CD14-positive monocyte (primary cell): ENCODE measurements around the gene FGF9. TPM values are rescaled to one million over a fixed set of nuclear protein-coding genes. Genes with fewer than 3 reads are reported as not detected.

Experiments used
- DNase-seq, 3 donors: peaks; one replicate each; pipeline ENCODE4 v3.0.0-alpha.2; 2011 to 2022
- H2AFZ ChIP-seq: 2 replicates; pipeline ENCODE4 v1.6.0; 2012; ENCODE audit warnings: mild to moderate bottlenecking, low read depth, low read length, inconsistent platforms; ENCODE audit not compliant: insufficient read depth, poor library complexity, severe bottlenecking
- H3K27ac ChIP-seq, 2 donors: 1 replicate in 1 of 2; 2 replicates in 1 of 2; pipeline ENCODE4 v1.5.1; 2012 to 2013; ENCODE audit warnings: low read length in 2 of 2, control low read depth in 1 of 2, inconsistent platforms in 1 of 2, low read depth in 1 of 2, mild to moderate bottlenecking in 1 of 2
- H3K27me3 ChIP-seq, 2 donors: one replicate each; pipeline versions ENCODE4 v1.6.0 to v1.6.1; 2011 to 2013; ENCODE audit warnings: low read length in 2 of 2; ENCODE audit not compliant: control insufficient read depth in 2 of 2, insufficient read depth in 2 of 2
- H3K36me3 ChIP-seq, 2 donors: replicated peaks in 1 of 2; 1 replicate in 1 of 2; 2 replicates in 1 of 2; pipeline versions ENCODE4 v1.5.1 to v1.6.1; 2012 to 2013; ENCODE audit warnings: low read length in 2 of 2, control low read depth in 1 of 2, inconsistent platforms in 1 of 2, mild to moderate bottlenecking in 1 of 2; ENCODE audit not compliant: insufficient read depth in 2 of 2, control insufficient read depth in 1 of 2
- H3K4me1 ChIP-seq, 2 donors: 1 replicate in 1 of 2; 2 replicates in 1 of 2; pipeline versions ENCODE4 v1.5.1 to v1.6.1; 2012 to 2013; ENCODE audit warnings: low read length in 2 of 2, control low read depth in 1 of 2, inconsistent platforms in 1 of 2, mild to moderate bottlenecking in 1 of 2, moderate library complexity in 1 of 2; ENCODE audit not compliant: insufficient read depth in 2 of 2, control insufficient read depth in 1 of 2
- H3K4me2 ChIP-seq: replicated peaks from 2 replicates; pipeline ENCODE3; 2012; ENCODE audit warnings: low read length, moderate library complexity, mild to moderate bottlenecking; ENCODE audit not compliant: poor library complexity, severe bottlenecking; ENCODE audit errors: extremely low read depth
- H3K4me3 ChIP-seq, 3 experiments: fragments of 200-600 bp in 1 of 3; sonication (generic) in 1 of 3; replicated peaks in 1 of 3; 1 replicate in 2 of 3; 2 replicates in 1 of 3; pipeline ENCODE4 v1.5.1; 2011 to 2013; ENCODE audit warnings: low read length in 3 of 3, mild to moderate bottlenecking in 3 of 3, control low read depth in 2 of 3, low read depth in 2 of 3, inconsistent platforms in 1 of 3, moderate library complexity in 1 of 3
- H3K79me2 ChIP-seq: 2 replicates; pipeline ENCODE4 v1.6.0; 2012; ENCODE audit warnings: mild to moderate bottlenecking, control low read depth, inconsistent platforms, low read length, moderate library complexity; ENCODE audit not compliant: insufficient read depth
- H3K9ac ChIP-seq: 2 replicates; pipeline ENCODE4 v1.6.0; 2017; ENCODE audit warnings: low read length, mild to moderate bottlenecking; ENCODE audit not compliant: insufficient read depth, poor library complexity, severe bottlenecking
- H3K9me3 ChIP-seq, 2 donors: replicated peaks in 1 of 2; 1 replicate in 1 of 2; 2 replicates in 1 of 2; pipeline versions ENCODE4 v1.5.1 to v1.6.1; 2012 to 2013; ENCODE audit warnings: low read length in 2 of 2, control low read depth in 1 of 2; ENCODE audit not compliant: control insufficient read depth in 1 of 2, insufficient read depth in 1 of 2
- H4K20me1 ChIP-seq: 2 replicates; pipeline ENCODE4 v1.6.0; 2012; ENCODE audit warnings: mild to moderate bottlenecking, low read length, control low read depth, moderate library complexity; ENCODE audit not compliant: insufficient read depth
- H3K27ac Mint-ChIP-seq, 7 donors: one replicate each; pipeline ENCODE4 v1.8.0; 2020; ENCODE audit warnings: mild to moderate bottlenecking in 7 of 7, mixed read lengths in 7 of 7, moderate library complexity in 6 of 7, inconsistent platforms in 2 of 7
- H3K27me3 Mint-ChIP-seq, 3 donors: one replicate each; pipeline ENCODE4 v1.8.0; 2021 to 2022; ENCODE audit warnings: low read depth in 3 of 3, mild to moderate bottlenecking in 3 of 3, mixed read lengths in 3 of 3, moderate library complexity in 3 of 3, inconsistent platforms in 1 of 3
- H3K36me3 Mint-ChIP-seq, 2 donors: one replicate each; pipeline ENCODE4 v1.8.0; 2020; ENCODE audit warnings: mixed read lengths in 2 of 2, inconsistent platforms in 1 of 2, mild to moderate bottlenecking in 1 of 2
- H3K4me1 Mint-ChIP-seq: one replicate; pipeline ENCODE4 v1.8.0; 2020; ENCODE audit warnings: mild to moderate bottlenecking, mixed read lengths
- H3K4me3 Mint-ChIP-seq, 2 donors: one replicate each; pipeline ENCODE4 v1.8.0; 2020; ENCODE audit warnings: mild to moderate bottlenecking in 2 of 2, mixed read lengths in 2 of 2, moderate library complexity in 1 of 2
- H3K9me3 Mint-ChIP-seq, 7 donors: one replicate each; pipeline ENCODE4 v1.8.0; 2020 to 2022; ENCODE audit warnings: mixed read lengths in 7 of 7, mild to moderate bottlenecking in 6 of 7, moderate library complexity in 6 of 7, inconsistent platforms in 2 of 7
- WGBS: methylation state at CpG from one replicate; pipeline ENCODE4 v1.1.5; 2013; ENCODE audit warnings: missing lambda C conversion rate; ENCODE audit not compliant: insufficient coverage; 5-methylcytosine and 5-hydroxymethylcytosine counted together
- intact Hi-C, 2 donors: fragments of 100-400 bp; cut with micrococcal nuclease; formaldehyde crosslinking; loops; one replicate each; pipeline versions ENCODE4 v1.15.0 to v1.15.1; 2023
- polyA plus RNA-seq, 3 donors: library from polyadenylated mRNA; depleted of rRNA in 1 of 3; unstranded in 2 of 3; stranded (reverse) in 1 of 3; fragments of 300-500 nt in 2 of 3; fragments of >200 nt in 1 of 3; fragmentation: Illumina TruSeq in 2 of 3; gene quantifications; 1 replicate in 2 of 3; 2 replicates in 1 of 3; pipeline ENCODE4 v1.2.3, GENCODE V29; 2012 to 2021
- TF ChIP-seq, protein P1 (sequence below): fragments of 200-600 bp; IDR thresholded peaks from one replicate; pipeline ENCODE4 v1.8.0; 2022; ENCODE audit warnings: antibody characterized with exemption, mild to moderate bottlenecking

Gene FGF9
- polyA plus RNA-seq, 3 donors, result 0.03 to 0.16 TPM; not detected in 1

DNA sequence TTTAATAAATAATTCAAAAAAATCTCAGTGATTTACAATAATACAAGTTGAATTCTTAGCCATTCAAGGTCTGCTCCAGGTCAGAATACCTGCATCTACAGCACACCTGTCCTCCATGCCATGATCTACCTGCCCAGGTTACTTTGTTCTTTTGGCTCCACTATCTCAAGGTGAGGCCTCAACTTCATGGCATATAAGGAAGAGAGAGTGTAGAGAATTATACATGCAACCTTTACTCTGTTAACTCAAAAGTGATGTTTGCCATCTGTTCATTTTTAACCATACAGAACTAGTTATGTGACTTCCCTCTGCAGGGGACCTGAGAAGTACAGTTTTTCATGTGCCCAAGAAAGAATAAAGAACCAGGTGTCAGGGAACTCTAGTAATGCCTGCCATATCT is 38.7 kb upstream of the FGF9 start:
- no peak for DNase-seq
- Mint-ChIP-seq H3K36me3 (no peaks in the 10 kb centered on the region), H3K27me3 (peaks cover 5 to 12% (median 6%) of the 10 kb centered on the region in 3 donors), H3K9me3 (peaks cover 0 to 6% (median 3%) of the 10 kb centered on the region in 7 donors), H3K4me3 (no peak overlapping the region), H3K27ac (no peak overlapping the region), H3K4me1 (peaks cover 5% of the 10 kb centered on the region)
- Histone ChIP-seq H3K4me3 (no peak overlapping the region), H2AFZ (no peak overlapping the region), H3K4me2 (no peak overlapping the region), H3K9ac (no peak overlapping the region), H3K27ac (no peak overlapping the region), H3K9me3 (no peaks in the 10 kb centered on the region), H3K79me2 (no peaks in the 10 kb centered on the region), H3K27me3 (peaks cover 0 to 4% of the 10 kb centered on the region in 2 donors), H3K4me1 (no peaks in the 10 kb centered on the region), H3K36me3 (no peaks in the 10 kb centered on the region), H4K20me1 (no peaks in the 10 kb centered on the region)
- intact Hi-C loops, result no loop called here
- TF ChIP-seq, protein P1, sequence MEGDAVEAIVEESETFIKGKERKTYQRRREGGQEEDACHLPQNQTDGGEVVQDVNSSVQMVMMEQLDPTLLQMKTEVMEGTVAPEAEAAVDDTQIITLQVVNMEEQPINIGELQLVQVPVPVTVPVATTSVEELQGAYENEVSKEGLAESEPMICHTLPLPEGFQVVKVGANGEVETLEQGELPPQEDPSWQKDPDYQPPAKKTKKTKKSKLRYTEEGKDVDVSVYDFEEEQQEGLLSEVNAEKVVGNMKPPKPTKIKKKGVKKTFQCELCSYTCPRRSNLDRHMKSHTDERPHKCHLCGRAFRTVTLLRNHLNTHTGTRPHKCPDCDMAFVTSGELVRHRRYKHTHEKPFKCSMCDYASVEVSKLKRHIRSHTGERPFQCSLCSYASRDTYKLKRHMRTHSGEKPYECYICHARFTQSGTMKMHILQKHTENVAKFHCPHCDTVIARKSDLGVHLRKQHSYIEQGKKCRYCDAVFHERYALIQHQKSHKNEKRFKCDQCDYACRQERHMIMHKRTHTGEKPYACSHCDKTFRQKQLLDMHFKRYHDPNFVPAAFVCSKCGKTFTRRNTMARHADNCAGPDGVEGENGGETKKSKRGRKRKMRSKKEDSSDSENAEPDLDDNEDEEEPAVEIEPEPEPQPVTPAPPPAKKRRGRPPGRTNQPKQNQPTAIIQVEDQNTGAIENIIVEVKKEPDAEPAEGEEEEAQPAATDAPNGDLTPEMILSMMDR, result no peak

DNA sequence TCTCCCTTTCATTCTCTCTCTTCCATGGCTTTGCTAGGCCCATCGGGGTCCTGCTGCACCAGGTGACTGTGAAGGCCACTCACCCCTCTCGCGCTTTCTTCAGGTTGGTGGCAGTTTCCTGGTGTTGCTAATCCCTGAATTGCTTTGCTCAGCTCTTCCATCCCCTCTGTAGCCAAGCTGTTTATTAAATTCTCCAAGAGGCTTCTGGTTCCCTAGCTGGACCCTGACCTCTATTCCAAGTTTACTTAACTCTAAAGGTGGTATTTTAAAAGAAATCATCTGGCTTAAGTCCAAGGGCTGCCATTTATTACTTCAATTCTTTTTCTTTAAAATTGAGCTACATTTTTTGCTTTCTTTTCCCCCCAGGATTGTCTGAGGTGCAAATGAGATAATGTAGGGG is 34.2 kb upstream of the FGF9 start:
- H3K4me2 ChIP-seq, result no peak overlapping the region
- H2AFZ ChIP-seq, result no peak overlapping the region
- no peak overlapping the region for H3K27ac ChIP-seq
- H3K27me3 Mint-ChIP-seq, result peaks cover 4 to 9% (median 8%) of the 10 kb centered on the region in 3 donors
- no peak overlapping the region for H3K4me3 ChIP-seq
- peak overlapping the region in 2 of 7 donors; percentile 10 to 48 for H3K27ac Mint-ChIP-seq
- no peaks in the 10 kb centered on the region for H4K20me1 ChIP-seq
- peaks cover 0 to 4% of the 10 kb centered on the region in 2 donors for H3K27me3 ChIP-seq
- H3K79me2 ChIP-seq, result no peaks in the 10 kb centered on the region
- no peak for DNase-seq
- peaks cover 8% of the 10 kb centered on the region for H3K4me1 Mint-ChIP-seq
- no peaks in the 10 kb centered on the region for H3K36me3 Mint-ChIP-seq
- TF ChIP-seq, protein P1, result no peak
- H3K4me1 ChIP-seq, result peaks cover 3 to 8% of the 10 kb centered on the region in 2 donors
- H3K36me3 ChIP-seq, result no peaks in the 10 kb centered on the region
- WGBS, result 100% methylated on average over 3 of the region's 3 CpGs
- intact Hi-C loops, result loop anchor here in 1 of 2 donors (5.0 kb wide), 1 partner anchor 1381 kb away; no protein-coding TSS in a partner anchor
- no peak overlapping the region for H3K9ac ChIP-seq
- no peak overlapping the region for H3K4me3 Mint-ChIP-seq
- H3K9me3 Mint-ChIP-seq, result peaks cover 0 to 2% (median 0%) of the 10 kb centered on the region in 7 donors
- H3K9me3 ChIP-seq, result no peaks in the 10 kb centered on the region
